GM10248 (cell line): Measurements from ENCODE around the gene LRRC37A2.
"Not testable (repeated sequence)": the region's sequence is repeated elsewhere in the genome, so short reads cannot be mapped to it uniquely, and the experiment has no call there.

Experiments used
- CTCF ChIA-PET: fragments of 300-600 bp; sonication (Branson Sonifier 250); formaldehyde crosslinking; extraction: SDS; loops from one replicate; lab custom pipeline; 2021; ENCODE audit warnings: antibody characterized with exemption; lab: Yijun Ruan, JAX
- POLR2A ChIA-PET: fragments of 350-650 bp; sonication (Branson Sonifier 250); formaldehyde crosslinking; extraction: SDS; loops from one replicate; lab custom pipeline; 2020; ENCODE audit warnings: antibody characterized with exemption; lab: Yijun Ruan, JAX
- DNase-seq: peaks from one replicate; pipeline ENCODE4 v3.0.0; 2012; ENCODE audit errors: extremely low spot score

The LRRC37A2 gene

DNA sequence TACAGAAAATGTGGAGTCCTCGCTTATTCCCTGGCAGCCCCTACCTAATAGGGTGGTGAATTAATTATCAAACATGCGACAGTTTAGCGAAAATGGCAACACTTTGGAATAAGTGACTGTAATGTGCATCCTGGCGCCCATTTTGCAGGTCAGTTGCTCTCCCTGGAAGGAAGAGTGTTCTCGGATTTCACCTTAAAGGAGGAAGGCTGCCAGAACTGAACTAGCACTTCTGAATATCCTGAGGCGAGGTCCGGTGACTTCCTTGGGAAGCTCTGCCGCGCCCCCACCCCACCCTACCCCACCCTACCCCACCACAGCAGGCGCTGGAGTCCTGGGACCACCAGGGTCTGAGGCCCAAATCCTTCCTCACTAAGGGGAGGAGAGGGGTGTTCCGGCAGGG, at the start of gene LRRC37A2:
Gene LRRC37A2, plus strand, starts transcription at position 301 of the 400 bp plus-strand sequence. CDS start 245 bp downstream, outside the sequence.
- POLR2A ChIA-PET, DNase-seq, CTCF ChIA-PET: not testable (repeated sequence)

- POLR2A ChIA-PET, CTCF ChIA-PET, DNase-seq: not testable (repeated sequence)
Measured at GRCh38 chr17:46467618-46468017, 44.6 kb upstream of the LRRC37A2 start.

DNA sequence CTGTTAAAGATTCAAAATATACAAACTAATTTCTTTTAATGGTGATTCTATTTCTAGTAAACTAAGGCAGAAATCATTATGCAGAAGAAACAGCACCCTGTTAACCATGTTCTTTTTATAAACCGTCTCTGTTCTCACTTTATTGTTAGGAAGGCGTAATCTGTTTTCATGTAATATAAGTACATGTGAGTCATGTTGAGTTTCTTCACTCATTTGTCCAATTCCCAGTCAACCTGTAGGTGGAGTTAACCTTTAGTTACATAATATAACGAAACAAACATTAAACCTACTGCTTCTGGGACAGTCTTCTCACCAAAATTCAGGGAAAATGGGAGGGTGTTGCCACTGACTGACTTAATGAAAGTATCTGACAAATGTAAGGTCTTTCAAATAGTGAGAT, 37.8 kb upstream of the LRRC37A2 start:
- POLR2A ChIA-PET, DNase-seq, CTCF ChIA-PET: not testable (repeated sequence)

- CTCF ChIA-PET, POLR2A ChIA-PET, DNase-seq: not testable (repeated sequence)
Measured at GRCh38 chr17:46475583-46475982, 36.7 kb upstream of the LRRC37A2 start.

- CTCF ChIA-PET, POLR2A ChIA-PET: not testable (repeated sequence)
Measured at GRCh38 chr17:46478823-46479222, 33.4 kb upstream of the LRRC37A2 start.

GRCh38 chr17:46481310-46481709, 31.0 kb upstream of the LRRC37A2 start:
- CTCF ChIA-PET, POLR2A ChIA-PET, DNase-seq: not testable (repeated sequence)

More at GRCh38 chr17:46478823-46479222, 33.4 kb upstream of the LRRC37A2 start:
- not testable (repeated sequence) for DNase-seq

GRCh38 chr17:46492021-46492420, 20.2 kb upstream of the LRRC37A2 start:
- DNase-seq, CTCF ChIA-PET, POLR2A ChIA-PET: not testable (repeated sequence)

DNA sequence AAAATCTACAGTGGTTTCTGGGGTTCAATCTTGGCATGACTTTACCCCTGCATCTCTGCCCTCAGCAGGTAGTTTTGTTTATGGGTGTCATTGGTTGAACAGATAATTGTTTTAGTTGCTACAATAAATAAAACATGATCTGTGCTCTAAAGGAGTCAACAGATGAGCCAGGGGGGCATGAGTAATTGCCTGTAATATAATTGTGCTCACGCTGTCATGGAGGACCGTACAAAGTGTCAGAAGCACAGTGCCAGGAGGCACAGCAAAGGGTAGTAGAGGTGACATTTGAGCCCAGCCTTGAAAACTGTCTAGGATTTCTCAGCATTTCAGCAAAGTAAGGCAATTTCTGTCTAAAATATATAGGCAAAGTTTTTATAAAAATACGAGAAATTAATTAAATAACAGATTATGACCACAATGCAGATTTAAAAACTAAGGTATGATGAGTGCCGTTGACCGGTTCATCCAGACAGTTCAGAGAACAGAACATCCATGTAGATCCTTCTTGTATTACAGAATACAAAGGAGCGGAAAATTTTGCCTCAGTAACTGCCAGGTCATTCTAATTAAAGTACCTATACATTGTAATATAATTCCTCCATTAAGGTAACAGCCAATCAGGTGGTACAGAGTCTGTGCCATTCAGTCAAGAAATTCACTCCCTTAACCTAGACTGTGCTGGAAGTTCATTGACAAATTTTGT, 12.7 kb upstream of the LRRC37A2 start:
- CTCF ChIA-PET, POLR2A ChIA-PET, DNase-seq: not testable (repeated sequence)

- DNase-seq, CTCF ChIA-PET, POLR2A ChIA-PET: not testable (repeated sequence)
Measured at GRCh38 chr17:46505896-46506295, 6.4 kb upstream of the LRRC37A2 start.

DNA sequence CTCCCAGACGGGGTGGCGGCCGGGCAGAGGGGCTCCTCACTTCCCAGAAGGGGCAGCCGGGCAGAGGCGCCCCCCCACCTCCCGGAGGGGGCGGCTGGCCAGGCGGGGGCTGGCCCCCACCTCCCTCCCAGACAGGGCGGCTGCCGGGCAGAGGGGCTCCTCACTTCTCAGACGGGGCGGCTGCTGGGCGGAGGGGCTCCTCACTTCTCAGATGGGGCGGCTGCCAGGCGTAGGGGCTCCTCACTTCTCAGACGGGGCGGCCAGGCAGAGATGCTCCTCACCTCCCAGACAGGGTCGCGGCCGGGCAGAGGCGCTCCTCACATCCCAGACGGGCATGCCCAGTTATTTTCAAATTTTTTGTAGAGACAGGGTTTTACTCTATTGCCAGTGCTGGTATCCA, 22.4 kb downstream of the LRRC37A2 start:
- POLR2A ChIA-PET, DNase-seq, CTCF ChIA-PET: not testable (repeated sequence)

- DNase-seq, POLR2A ChIA-PET, CTCF ChIA-PET: not testable (repeated sequence)
Measured at GRCh38 chr17:46548607-46549006, 36.3 kb downstream of the LRRC37A2 start.

- DNase-seq, CTCF ChIA-PET, POLR2A ChIA-PET: not testable (repeated sequence)
Measured at GRCh38 chr17:46559155-46559554, 46.9 kb downstream of the LRRC37A2 start.

DNA sequence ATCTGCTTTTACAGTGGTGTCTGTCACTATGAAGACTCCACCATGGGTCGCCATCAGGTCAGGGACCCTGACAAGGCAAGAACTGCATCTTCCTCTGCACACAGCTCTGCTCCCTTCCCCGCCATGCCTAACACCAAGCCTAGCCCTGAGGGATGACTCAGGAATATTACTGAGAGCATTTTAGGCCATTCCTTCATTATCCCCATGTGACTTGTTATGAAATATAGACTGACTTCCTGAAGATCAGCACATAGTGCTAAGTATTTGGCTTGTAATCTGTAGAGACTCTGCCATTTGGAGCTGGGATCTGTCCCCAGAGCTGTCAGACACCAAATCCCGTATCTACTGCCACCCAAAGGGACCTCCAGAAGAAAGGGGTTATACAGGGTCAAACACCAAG, 47.8 kb downstream of the LRRC37A2 start:
- CTCF ChIA-PET, DNase-seq, POLR2A ChIA-PET: not testable (repeated sequence)

DNA sequence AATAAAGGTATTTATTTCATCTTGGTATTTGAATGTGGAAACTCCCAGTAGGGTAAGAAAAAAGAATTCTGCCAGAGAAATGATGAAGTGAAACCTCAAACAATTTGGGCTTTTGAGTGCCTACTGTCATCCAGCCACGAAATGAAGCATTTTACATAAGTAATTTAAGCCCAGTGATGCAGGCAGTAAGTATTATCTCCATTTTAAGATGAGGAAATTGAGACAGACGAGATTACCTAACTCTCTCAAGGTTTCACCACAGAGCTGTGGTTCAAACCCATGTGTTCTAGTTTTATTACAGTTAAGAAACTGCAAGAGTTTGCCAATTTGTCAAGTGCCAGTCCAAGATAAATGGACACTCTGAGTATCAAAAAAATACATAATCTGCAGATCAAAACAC, 54.0 kb downstream of the LRRC37A2 start:
- POLR2A ChIA-PET, DNase-seq, CTCF ChIA-PET: not testable (repeated sequence)

DNA sequence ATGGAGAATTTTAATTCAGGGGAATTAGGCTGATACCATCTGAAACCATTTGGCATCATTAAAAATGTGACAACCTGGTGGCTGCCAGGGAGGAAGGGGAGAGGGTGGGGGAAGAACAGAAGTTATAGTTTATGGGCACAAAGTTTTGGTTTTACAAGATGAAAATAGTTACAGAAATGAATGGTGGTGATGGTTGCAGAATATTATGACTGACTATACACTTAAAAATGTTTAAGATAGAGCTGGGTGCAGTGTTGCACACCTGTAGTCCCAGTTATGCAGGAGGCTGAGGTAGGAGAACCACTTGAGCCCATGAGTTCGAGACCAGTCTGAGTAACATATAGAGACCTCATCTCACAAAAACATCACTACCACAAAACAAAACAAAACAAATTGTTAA, 54.7 kb downstream of the LRRC37A2 start:
- POLR2A ChIA-PET, CTCF ChIA-PET, DNase-seq: not testable (repeated sequence)

GRCh38 chr17:46571796-46572195, 59.5 kb downstream of the LRRC37A2 start:
- CTCF ChIA-PET, DNase-seq, POLR2A ChIA-PET: not testable (repeated sequence)

DNA sequence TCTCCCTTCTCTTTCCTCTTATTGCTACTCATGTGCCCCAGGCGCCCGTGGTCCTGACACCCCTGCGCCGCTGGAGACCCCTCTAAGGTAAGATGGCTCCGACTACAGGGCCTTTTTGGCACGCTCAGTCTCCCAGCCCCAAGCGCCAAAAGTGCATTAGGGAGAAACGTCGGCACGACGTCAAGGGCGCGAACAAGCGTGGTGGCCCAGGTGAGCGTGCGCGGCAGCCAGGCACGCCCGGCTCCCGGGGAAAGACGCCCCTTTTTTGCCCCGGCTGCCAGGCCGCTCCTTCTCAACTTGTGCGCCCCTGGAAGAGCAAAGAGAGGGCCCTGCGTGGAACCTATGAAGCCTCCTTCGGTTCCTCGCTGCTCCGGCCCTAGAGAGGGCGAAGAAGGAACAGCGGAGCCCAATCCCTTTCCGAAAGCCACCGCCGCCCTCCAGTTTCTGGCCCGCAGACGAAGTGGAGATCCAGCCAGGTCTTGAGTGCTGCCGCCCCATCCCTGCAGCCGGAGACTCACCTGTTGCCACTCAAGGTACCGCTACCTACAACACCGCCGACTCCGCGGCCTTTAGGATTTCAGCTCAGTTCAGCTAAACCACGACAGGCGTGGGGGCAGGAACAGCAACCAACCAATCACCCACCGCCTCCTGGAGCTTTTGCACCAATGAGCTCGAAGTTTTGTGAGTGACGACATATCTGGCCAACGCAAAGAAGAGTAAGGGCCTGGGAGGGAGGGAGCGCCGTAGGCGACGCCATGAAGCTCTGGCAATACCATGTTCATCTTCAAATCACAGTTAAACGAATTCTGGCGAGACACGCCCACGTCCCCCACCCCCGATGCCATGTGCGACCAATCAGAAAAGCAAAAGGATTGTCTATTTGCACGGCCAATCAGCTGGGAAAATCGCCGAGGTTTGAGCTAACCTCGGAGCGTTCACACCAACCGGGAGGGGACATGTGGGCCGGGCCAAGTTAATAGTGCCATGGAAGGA, 67.1 kb downstream of the LRRC37A2 start, which contains the start of gene ARL17A:
Gene ARL17A, minus strand, starts transcription at position 609 of the 993 bp plus-strand sequence. CDS start 3,369 bp downstream, outside the sequence.
- DNase-seq, POLR2A ChIA-PET, CTCF ChIA-PET: not testable (repeated sequence)

- CTCF ChIA-PET, POLR2A ChIA-PET, DNase-seq: not testable (repeated sequence)
Measured at GRCh38 chr17:46580082-46580481, 67.8 kb downstream of the LRRC37A2 start.
